Body of pancreas (tissue), 4 donors: ENCODE measurements around the gene ARRB1.

Experiments used
- CTCF ChIP-seq, 7 experiments: fragments of 450-650 bp in 4 of 7; fragments of 200-600 bp in 3 of 7; sonication (generic) in 3 of 7; IDR thresholded peaks; one replicate each; pipeline ENCODE4 v1.5.1; 2016 to 2019; ENCODE audit warnings: antibody characterized with exemption in 7 of 7
- POLR2A ChIP-seq, 3 donors: fragments of 450-650 bp; IDR thresholded peaks; one replicate each; pipeline ENCODE4 v1.6.1; 2016; ENCODE audit warnings: antibody characterized with exemption in 3 of 3, mild to moderate bottlenecking in 2 of 3

GRCh38 chr11:75349521-75350116 lies 1.8 kb downstream of the ARRB1 start:
- no peak for TF ChIP-seq CTCF (IDR thresholded peaks at IDR 0.05)
- TF ChIP-seq POLR2A (IDR thresholded peaks at IDR 0.05) = no peak
